Measurements from ENCODE around the gene KIAA1143.

- TF ChIP-seq CTCF (IDR thresholded peaks at IDR 0.05): no peak
- TF ChIP-seq EZH2 (IDR thresholded peaks at IDR 0.05; ENCODE audit: borderline replicate concordance, insufficient read depth, low read depth, low read length, poor library complexity, severe bottlenecking): no peak
Observed at GRCh38 chr3:44729384-44729910, 32.0 kb downstream of the KIAA1143 start, which contains the start of gene ZNF501.

All from B cell (primary cell).